Stimulated activated naive CD8-positive, alpha-beta T cell treated with anti-CD3 and anti-CD28 coated beads, Interleukin-15, amount 100 ng/mL, for 72 hours (primary cell): Measurements from ENCODE around the gene SARM1.

ENCODE experiments used
- ATAC-seq: fragments of 150-1000 bp; cut with Tn5 transposase; 2 replicates; pipeline ENCODE4 v1.10.0; 2021; ENCODE audit warnings: mild to moderate bottlenecking, moderate library complexity
- DNase-seq, 2 donors: peaks; one replicate each; pipeline ENCODE4 v3.0.0; 2021 to 2022
- H3K27ac Mint-ChIP-seq, 2 donors: one replicate each; pipeline ENCODE4 v1.8.0; 2022; ENCODE audit warnings: mild to moderate bottlenecking in 2 of 2, mixed read lengths in 2 of 2, moderate library complexity in 2 of 2
- H3K27me3 Mint-ChIP-seq: one replicate; pipeline ENCODE4 v1.8.0; 2022; ENCODE audit warnings: mixed read lengths
- H3K4me1 Mint-ChIP-seq: one replicate; pipeline ENCODE4 v1.8.0; 2022; ENCODE audit warnings: mild to moderate bottlenecking, mixed read lengths
- H3K4me3 Mint-ChIP-seq, 2 donors: one replicate each; pipeline ENCODE4 v1.8.0; 2022; ENCODE audit warnings: mild to moderate bottlenecking in 2 of 2, mixed read lengths in 2 of 2, moderate library complexity in 1 of 2
- H3K9me3 Mint-ChIP-seq, 2 donors: one replicate each; pipeline ENCODE4 v1.8.0; 2022; ENCODE audit warnings: mixed read lengths in 2 of 2

SARM1 gene

GRCh38 chr17:28371245-28372202, at the start of gene SARM1:
SARM1 (plus strand) TSS chr17:28371694; CDS start chr17:28372033, 339 bp downstream.
- H3K9me3 Mint-ChIP-seq: no peaks in the 10 kb centered on the region
- DNase-seq (peak; percentile 92 to 94), ATAC-seq (peak; percentile 91)

DNA sequence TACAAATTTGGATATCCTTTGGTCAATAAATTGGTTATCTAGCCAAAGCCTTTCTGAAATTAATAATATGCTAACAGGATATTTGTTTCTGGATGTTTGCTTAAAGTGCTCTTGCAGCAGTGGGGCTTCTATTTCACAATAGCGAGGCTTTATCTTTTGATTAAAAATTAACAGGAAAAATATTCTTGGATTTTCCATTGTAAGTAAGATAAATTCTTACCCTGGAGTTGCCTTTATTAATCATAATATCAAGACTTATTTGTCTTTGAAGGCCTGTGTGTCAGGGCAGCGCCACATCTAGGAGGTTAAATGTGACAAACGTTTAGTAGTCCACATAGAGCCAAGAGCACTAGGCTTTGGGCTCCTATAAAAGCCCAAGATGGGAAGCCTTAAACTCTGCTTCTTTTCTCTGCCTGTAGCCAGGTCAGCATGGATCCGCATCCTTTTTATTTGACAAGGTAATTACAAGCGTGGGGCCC, 47.2 kb upstream of the SARM1 start:
- Mint-ChIP-seq H3K9me3 (no peaks in the 10 kb centered on the region), H3K4me1 (peaks cover 37% of the 10 kb centered on the region), H3K27me3 (no peaks in the 10 kb centered on the region), H3K4me3 (no peak overlapping the region), H3K27ac (no peak overlapping the region)
- DNase-seq (no peak), ATAC-seq (no peak)

More at GRCh38 chr17:28371245-28372202, at the start of gene SARM1:
- H3K27me3 Mint-ChIP-seq: no peaks in the 10 kb centered on the region
- peak within 1 kb of the TSS; percentile 84 to 89 for H3K4me3 Mint-ChIP-seq
- peaks cover 35% of the 10 kb centered on the region for H3K4me1 Mint-ChIP-seq
- H3K27ac Mint-ChIP-seq: peak within 1 kb of the TSS; percentile 93 to 97

DNA sequence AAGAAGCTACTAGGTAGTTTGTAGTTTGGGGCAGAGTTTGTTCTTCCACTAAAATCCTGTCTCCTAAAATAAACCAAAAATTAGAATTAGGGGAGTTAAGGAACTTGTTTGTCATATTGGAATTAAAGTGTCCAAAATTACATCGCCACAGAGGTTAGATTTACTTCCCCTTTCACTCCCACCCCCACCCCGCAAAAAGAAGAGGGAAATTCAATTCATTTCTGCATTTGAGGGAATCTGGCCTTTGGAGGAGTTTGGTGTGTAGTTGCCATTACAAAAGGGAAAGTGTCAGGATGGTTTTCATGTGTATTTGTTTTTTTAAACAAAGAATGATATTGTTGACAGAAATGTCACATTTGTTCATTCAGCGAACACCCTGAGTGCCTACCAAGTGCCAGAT, 46.7 kb upstream of the SARM1 start:
- Mint-ChIP-seq H3K27ac (no peak overlapping the region), H3K27me3 (no peaks in the 10 kb centered on the region), H3K4me3 (no peak overlapping the region), H3K9me3 (no peaks in the 10 kb centered on the region), H3K4me1 (peaks cover 32% of the 10 kb centered on the region)
- ATAC-seq (no peak), DNase-seq (no peak)

GRCh38 chr17:28325211-28325610, 46.3 kb upstream of the SARM1 start:
- Mint-ChIP-seq H3K4me1 (peaks cover 28% of the 10 kb centered on the region), H3K9me3 (no peaks in the 10 kb centered on the region), H3K27me3 (no peaks in the 10 kb centered on the region), H3K27ac (no peak overlapping the region), H3K4me3 (no peak overlapping the region)
- DNase-seq (no peak), ATAC-seq (no peak)

GRCh38 chr17:28326114-28326513, 45.4 kb upstream of the SARM1 start:
- no peak for ATAC-seq
- Mint-ChIP-seq H3K27me3 (no peaks in the 10 kb centered on the region), H3K4me1 (peaks cover 19% of the 10 kb centered on the region), H3K4me3 (no peak overlapping the region), H3K9me3 (no peaks in the 10 kb centered on the region), H3K27ac (peak overlapping the region in 1 of 2 donors; percentile 15)
- DNase-seq: no peak

DNA sequence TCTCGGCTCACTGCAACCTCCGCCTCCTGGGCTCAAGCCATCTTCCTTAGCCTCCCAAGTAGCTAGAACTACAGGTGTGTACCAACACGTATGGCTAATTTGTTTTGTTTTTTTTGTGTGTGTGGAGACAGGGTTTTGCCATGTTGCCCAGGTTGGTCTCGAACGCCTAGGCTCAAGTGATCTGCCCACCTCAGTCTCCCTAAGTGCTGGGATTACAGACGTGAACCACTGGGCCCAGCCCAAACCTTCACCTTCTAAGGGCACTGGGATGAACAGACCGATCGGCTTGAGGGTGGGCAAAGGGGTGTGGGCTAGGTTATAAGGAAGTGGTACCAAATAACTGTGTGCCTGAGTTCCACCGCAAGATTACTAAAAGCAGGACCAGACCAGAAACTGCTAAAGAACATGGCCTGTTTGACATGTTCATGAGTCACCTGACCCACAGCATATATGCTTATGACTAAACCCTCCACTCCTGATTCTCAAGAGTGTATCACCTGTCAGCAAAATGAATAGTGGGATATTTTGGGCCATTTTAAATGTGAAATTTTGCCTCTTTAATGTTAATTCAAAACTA, 44.4 kb upstream of the SARM1 start:
- Mint-ChIP-seq H3K4me1 (peaks cover 11% of the 10 kb centered on the region), H3K27ac (no peak overlapping the region), H3K4me3 (no peak overlapping the region), H3K27me3 (no peaks in the 10 kb centered on the region), H3K9me3 (no peaks in the 10 kb centered on the region)
- DNase-seq (peak in 1 of 2 donors; percentile 45), ATAC-seq (peak; percentile 99)

- no peak for DNase-seq
- Mint-ChIP-seq H3K27ac (no peak overlapping the region), H3K9me3 (no peaks in the 10 kb centered on the region), H3K4me1 (peaks cover 11% of the 10 kb centered on the region), H3K27me3 (no peaks in the 10 kb centered on the region), H3K4me3 (no peak overlapping the region)
- no peak for ATAC-seq
Observed at GRCh38 chr17:28327709-28328108, 43.8 kb upstream of the SARM1 start.

DNA sequence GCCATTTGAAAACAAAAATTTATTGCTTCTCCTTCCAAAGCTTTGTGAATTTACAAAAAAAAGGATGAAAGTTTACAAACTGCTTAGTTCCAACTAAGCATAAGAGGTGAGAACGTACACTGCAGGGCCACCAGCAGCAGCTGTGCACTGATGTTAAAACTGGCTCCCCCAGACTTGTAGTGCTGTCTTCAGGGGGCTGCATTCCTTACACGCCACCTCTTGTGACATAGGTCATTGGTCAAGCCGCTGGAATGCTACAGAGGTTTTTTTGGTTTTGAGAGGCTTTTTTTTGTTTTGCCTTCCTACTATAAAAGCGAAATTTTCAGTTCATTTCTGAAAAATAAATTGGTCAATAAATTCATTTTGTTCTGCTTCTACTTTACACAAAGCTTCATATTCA, 43.2 kb upstream of the SARM1 start:
- no peaks in the 10 kb centered on the region for H3K9me3 Mint-ChIP-seq
- H3K4me1 Mint-ChIP-seq: peaks cover 11% of the 10 kb centered on the region
- H3K4me3 Mint-ChIP-seq: no peak overlapping the region
- ATAC-seq (no peak), DNase-seq (no peak)
- H3K27me3 Mint-ChIP-seq: no peaks in the 10 kb centered on the region
- no peak overlapping the region for H3K27ac Mint-ChIP-seq

GRCh38 chr17:28330671-28331070, 40.8 kb upstream of the SARM1 start:
- H3K9me3 Mint-ChIP-seq: no peaks in the 10 kb centered on the region
- H3K27me3 Mint-ChIP-seq: no peaks in the 10 kb centered on the region
- peak overlapping the region in 1 of 2 donors; percentile 76 for H3K27ac Mint-ChIP-seq
- H3K4me3 Mint-ChIP-seq: no peak overlapping the region
- ATAC-seq: no peak
- peaks cover 27% of the 10 kb centered on the region for H3K4me1 Mint-ChIP-seq
- DNase-seq: no peak

- ATAC-seq: no peak
- H3K27me3 Mint-ChIP-seq: no peaks in the 10 kb centered on the region
- no peak for DNase-seq
- H3K4me1 Mint-ChIP-seq: peaks cover 27% of the 10 kb centered on the region
- H3K27ac Mint-ChIP-seq: no peak overlapping the region
- no peak overlapping the region for H3K4me3 Mint-ChIP-seq
- no peaks in the 10 kb centered on the region for H3K9me3 Mint-ChIP-seq
Observed at GRCh38 chr17:28331891-28332420, 39.5 kb upstream of the SARM1 start.

DNA sequence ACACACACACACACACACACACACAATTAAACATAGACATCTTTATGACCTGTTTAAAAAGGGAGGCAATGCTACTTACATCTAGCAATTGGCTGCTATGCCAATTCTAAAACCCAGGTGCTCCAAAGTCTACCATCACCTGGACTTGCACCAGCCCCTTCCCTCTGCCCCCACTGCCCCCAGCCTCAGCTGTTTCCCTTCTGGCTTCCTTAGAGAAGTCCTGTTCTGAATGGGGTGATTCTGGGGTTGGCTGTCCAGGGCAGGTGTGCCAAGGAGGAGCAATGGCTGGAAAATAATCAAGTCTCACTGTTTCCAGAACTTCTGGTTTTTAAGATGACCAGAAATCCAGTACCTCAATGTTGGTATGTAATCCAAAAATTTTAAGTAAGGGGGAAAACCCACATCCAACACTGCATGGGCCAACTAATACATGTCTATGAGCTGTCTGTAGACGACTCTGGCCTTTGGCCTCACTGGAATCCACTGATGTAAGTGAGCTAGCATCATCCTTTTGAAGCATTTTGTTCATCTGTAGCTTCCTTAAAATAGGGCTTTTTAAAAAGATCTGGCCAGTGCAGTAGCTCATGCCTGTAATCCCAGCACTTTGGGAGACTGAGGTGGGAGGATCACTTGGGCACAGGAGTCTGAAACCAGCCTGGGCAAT, 38.3 kb upstream of the SARM1 start:
- Mint-ChIP-seq H3K27ac (peak overlapping the region in 1 of 2 donors; percentile 7), H3K27me3 (no peaks in the 10 kb centered on the region), H3K4me1 (peaks cover 37% of the 10 kb centered on the region), H3K9me3 (no peaks in the 10 kb centered on the region), H3K4me3 (peak overlapping the region in 1 of 2 donors; percentile 94)
- no peak for ATAC-seq
- DNase-seq: no peak

GRCh38 chr17:28334171-28334570, 37.3 kb upstream of the SARM1 start:
- ATAC-seq (no peak), DNase-seq (no peak)
- no peaks in the 10 kb centered on the region for H3K27me3 Mint-ChIP-seq
- no peaks in the 10 kb centered on the region for H3K9me3 Mint-ChIP-seq
- H3K4me1 Mint-ChIP-seq: peaks cover 42% of the 10 kb centered on the region
- H3K27ac Mint-ChIP-seq: peak overlapping the region; percentile 38 to 59
- peak overlapping the region; percentile 94 to 99 for H3K4me3 Mint-ChIP-seq

DNA sequence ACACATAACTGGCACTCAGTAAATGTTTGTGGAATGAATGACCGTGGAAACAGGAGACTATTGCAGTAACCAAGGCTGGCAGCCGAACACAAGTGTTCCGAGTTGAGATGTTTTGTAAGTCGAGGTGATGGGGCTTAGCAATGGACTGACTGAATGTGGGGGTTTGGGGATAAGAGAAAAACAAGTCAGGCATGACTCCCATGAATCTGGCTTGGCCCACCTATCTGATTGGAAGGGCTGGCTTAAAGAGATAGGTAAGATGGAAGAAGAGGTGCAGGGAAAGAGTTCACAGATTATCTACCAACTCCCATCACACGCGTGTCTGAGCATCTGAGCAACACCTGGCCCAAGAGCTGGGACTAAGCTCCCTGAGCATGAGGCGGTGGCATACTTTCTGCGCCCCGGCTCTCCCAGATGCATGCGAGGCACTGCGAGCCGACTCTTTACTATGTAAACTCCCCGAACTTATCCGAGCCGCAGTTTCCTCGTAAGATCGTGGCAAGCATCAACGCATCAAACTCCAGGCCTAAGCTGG, 36.8 kb upstream of the SARM1 start:
- Mint-ChIP-seq H3K4me1 (peaks cover 42% of the 10 kb centered on the region), H3K27me3 (no peaks in the 10 kb centered on the region), H3K4me3 (peak overlapping the region; percentile 94 to 99), H3K27ac (peak overlapping the region; percentile 90 to 95), H3K9me3 (no peaks in the 10 kb centered on the region)
- no peak for DNase-seq
- no peak for ATAC-seq

GRCh38 chr17:28335201-28335958, 36.1 kb upstream of the SARM1 start, which contains the start of the genes IFT20 and TNFAIP1:
IFT20 (minus strand) TSS chr17:28335472; CDS start chr17:28331985, 3,487 bp downstream.
TNFAIP1 (plus strand) TSS chr17:28335761; CDS start chr17:28339522, 3,761 bp downstream.
- peak within 1 kb of the TSS; percentile 94 to 99 for H3K4me3 Mint-ChIP-seq
- ATAC-seq: peak; percentile 98
- H3K9me3 Mint-ChIP-seq: no peaks in the 10 kb centered on the region

More at GRCh38 chr17:28335201-28335958, 36.1 kb upstream of the SARM1 start, which contains the start of the genes IFT20 and TNFAIP1:
- H3K27ac Mint-ChIP-seq: peak within 1 kb of the TSS; percentile 98
- peaks cover 48% of the 10 kb centered on the region for H3K4me1 Mint-ChIP-seq
- DNase-seq: peak; percentile 97 to 99
- no peaks in the 10 kb centered on the region for H3K27me3 Mint-ChIP-seq
